A673 (cell line): Measurements from ENCODE around the gene CDYL. TPM values are rescaled to one million over a fixed set of nuclear protein-coding genes. Genes with fewer than 3 reads are reported as not detected.

ENCODE experiments used
- BruUV-seq: library from RNA; stranded (reverse); fragments of 400-500 nt; replicated peaks from 2 replicates; lab custom pipeline; 2021; lab: Mats Ljungman, UMichigan
- CTCF ChIA-PET: fragments of 300-600 bp; sonication (Branson Sonifier 250); formaldehyde crosslinking; loops from one replicate; lab custom pipeline; 2022; ENCODE audit warnings: antibody characterized with exemption; lab: Charles Lee
- POLR2A ChIA-PET: fragments of 300-600 bp; sonication (Branson Sonifier 250); formaldehyde crosslinking; loops from one replicate; lab custom pipeline; 2022; ENCODE audit warnings: antibody characterized with exemption; ENCODE audit not compliant: low non-redundant PET; lab: Charles Lee
- DNase-seq: peaks from one replicate; pipeline ENCODE4 v3.0.0-alpha.2; 2015; ENCODE audit warnings: low spot score
- H3K27ac ChIP-seq: fragments of 200-600 bp; sonication (generic); 2 replicates; pipeline ENCODE4 v1.5.1; 2016; ENCODE audit warnings: mixed run types, low read depth, mild to moderate bottlenecking, mixed read lengths, antibody characterized with exemption, low read length; ENCODE audit not compliant: poor library complexity, severe bottlenecking
- H3K27me3 ChIP-seq: fragments of 200-600 bp; sonication (generic); replicated peaks from 2 replicates; pipeline ENCODE4 v1.6.1; 2017; ENCODE audit warnings: mixed run types, low read depth, mild to moderate bottlenecking, mixed read lengths, antibody characterized with exemption, low read length; ENCODE audit not compliant: insufficient read depth, poor library complexity
- H3K36me3 ChIP-seq: fragments of 200-600 bp; sonication (generic); 2 replicates; pipeline ENCODE4 v1.6.1; 2016; ENCODE audit warnings: mixed run types, mild to moderate bottlenecking, mixed read lengths, antibody characterized with exemption, low read length; ENCODE audit not compliant: insufficient read depth, poor library complexity, severe bottlenecking
- H3K4me1 ChIP-seq: fragments of 200-600 bp; sonication (generic); 2 replicates; pipeline ENCODE4 v1.6.1; 2017; ENCODE audit warnings: mixed run types, mild to moderate bottlenecking, mixed read lengths, antibody characterized with exemption, low read length; ENCODE audit not compliant: insufficient read depth, poor library complexity, severe bottlenecking
- H3K4me3 ChIP-seq: fragments of 200-600 bp; sonication (generic); 2 replicates; pipeline ENCODE4 v1.5.1; 2016; ENCODE audit warnings: low read depth, mixed run types, mild to moderate bottlenecking, mixed read lengths, low read length; ENCODE audit not compliant: poor library complexity, severe bottlenecking
- H3K9me3 ChIP-seq: fragments of 200-600 bp; sonication (generic); 2 replicates; pipeline ENCODE4 v1.6.1; 2016; ENCODE audit warnings: mixed run types, low read depth, mild to moderate bottlenecking, mixed read lengths, antibody characterized with exemption, low read length; ENCODE audit not compliant: poor library complexity, severe bottlenecking
- EZH2 ChIP-seq: fragments of 200-600 bp; sonication (generic); IDR thresholded peaks from 2 replicates; pipeline ENCODE4 v1.6.1; 2017; ENCODE audit warnings: borderline replicate concordance, low read depth, mild to moderate bottlenecking, mixed read lengths, antibody characterized with exemption, low read length; ENCODE audit not compliant: poor library complexity, severe bottlenecking
- intact Hi-C: fragments of 100-400 bp; cut with micrococcal nuclease; formaldehyde crosslinking; loops from one replicate; pipeline ENCODE4 v1.10.0; 2022; ENCODE audit not compliant: unreplicated experiment
- total RNA-seq: library from RNA; stranded (reverse); gene quantifications from 2 replicates; pipeline ENCODE4 v1.2.3, GENCODE V29; 2021
- TF ChIP-seq, protein P1 (sequence below): fragments of 300-800, 200-600 bp; sonication (generic); conservative IDR thresholded peaks from 2 replicates; pipeline ENCODE4 v1.5.1; 2017; ENCODE audit warnings: low read depth, mild to moderate bottlenecking, antibody characterized with exemption, low read length, moderate library complexity, mixed read lengths

The CDYL gene
- total RNA-seq, 1 experiment from 2014 or later = 57.6 TPM

GRCh38 chr6:4971851-4972250 is 195.6 kb downstream of the CDYL start:
- POLR2A ChIA-PET = no interaction called here
- no TSS peak for BruUV-seq
- H3K4me1 ChIP-seq = peaks cover 12% of the 10 kb centered on the region
- peaks cover 3% of the 10 kb centered on the region for H3K9me3 ChIP-seq
- no peak overlapping the region for H3K27ac ChIP-seq
- intact Hi-C loops = no loop called here
- no peaks in the 10 kb centered on the region for H3K27me3 ChIP-seq
- no peak overlapping the region for H3K4me3 ChIP-seq
- H3K36me3 ChIP-seq = no peaks in the 10 kb centered on the region
- TF ChIP-seq EZH2 = no peak
- TF ChIP-seq, protein P1, sequence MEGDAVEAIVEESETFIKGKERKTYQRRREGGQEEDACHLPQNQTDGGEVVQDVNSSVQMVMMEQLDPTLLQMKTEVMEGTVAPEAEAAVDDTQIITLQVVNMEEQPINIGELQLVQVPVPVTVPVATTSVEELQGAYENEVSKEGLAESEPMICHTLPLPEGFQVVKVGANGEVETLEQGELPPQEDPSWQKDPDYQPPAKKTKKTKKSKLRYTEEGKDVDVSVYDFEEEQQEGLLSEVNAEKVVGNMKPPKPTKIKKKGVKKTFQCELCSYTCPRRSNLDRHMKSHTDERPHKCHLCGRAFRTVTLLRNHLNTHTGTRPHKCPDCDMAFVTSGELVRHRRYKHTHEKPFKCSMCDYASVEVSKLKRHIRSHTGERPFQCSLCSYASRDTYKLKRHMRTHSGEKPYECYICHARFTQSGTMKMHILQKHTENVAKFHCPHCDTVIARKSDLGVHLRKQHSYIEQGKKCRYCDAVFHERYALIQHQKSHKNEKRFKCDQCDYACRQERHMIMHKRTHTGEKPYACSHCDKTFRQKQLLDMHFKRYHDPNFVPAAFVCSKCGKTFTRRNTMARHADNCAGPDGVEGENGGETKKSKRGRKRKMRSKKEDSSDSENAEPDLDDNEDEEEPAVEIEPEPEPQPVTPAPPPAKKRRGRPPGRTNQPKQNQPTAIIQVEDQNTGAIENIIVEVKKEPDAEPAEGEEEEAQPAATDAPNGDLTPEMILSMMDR = no peak
- no peak for DNase-seq
- CTCF ChIA-PET = no interaction called here

DNA sequence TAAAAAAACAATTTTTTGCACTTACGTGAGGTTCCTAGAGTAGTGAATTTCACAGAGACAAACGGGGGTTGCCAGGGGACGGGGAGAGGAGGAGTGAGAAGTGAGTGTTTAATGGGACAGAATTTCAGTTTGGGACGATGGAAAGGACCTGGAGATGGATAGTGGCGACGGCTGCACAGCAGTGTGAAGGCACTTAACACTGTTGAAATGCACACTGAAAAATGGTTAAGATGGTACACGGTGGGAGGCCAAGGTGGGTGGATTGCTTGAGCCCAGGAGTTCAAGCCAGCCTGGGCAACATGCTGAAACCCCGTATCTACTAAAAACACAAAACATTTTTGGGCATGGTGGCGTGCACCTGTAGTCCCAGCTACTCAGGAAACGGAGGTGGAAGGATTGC is 196.2 kb downstream of the CDYL start:
- TF ChIP-seq EZH2 = no peak
- TF ChIP-seq, protein P1 = no peak
- Histone ChIP-seq H3K27me3 (no peaks in the 10 kb centered on the region), H3K36me3 (no peaks in the 10 kb centered on the region), H3K4me1 (peaks cover 12% of the 10 kb centered on the region), H3K9me3 (peaks cover 6% of the 10 kb centered on the region), H3K4me3 (no peak overlapping the region), H3K27ac (no peak overlapping the region)
- POLR2A ChIA-PET = no interaction called here
- intact Hi-C loops = no loop called here
- DNase-seq = no peak
- CTCF ChIA-PET = no interaction called here
- no TSS peak for BruUV-seq

DNA sequence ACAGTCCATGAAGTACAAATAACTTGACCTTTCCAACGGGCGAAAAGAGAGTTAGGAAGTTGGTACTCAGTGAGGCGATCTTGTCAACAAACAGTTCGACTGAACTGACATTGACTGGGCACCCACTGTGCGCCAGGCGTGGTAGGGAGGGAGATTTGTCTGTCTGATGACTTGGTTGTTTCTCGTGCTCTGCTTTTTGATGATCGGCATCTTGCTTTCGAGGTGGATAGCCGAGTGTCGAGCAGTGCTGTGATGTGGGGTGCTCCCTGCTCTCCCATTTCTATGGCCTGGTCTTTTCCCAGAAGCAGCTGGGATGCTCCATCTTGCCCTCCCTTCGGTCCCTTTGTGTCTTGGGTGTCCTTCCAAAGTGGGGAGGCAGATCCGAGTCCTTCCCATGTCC is 197.2 kb downstream of the CDYL start:
- CTCF ChIA-PET = no interaction called here
- no peaks in the 10 kb centered on the region for H3K36me3 ChIP-seq
- H3K4me1 ChIP-seq = peaks cover 12% of the 10 kb centered on the region
- POLR2A ChIA-PET = no interaction called here
- intact Hi-C loops = no loop called here
- no peak for TF ChIP-seq EZH2
- TF ChIP-seq, protein P1 = no peak
- peaks cover 6% of the 10 kb centered on the region for H3K9me3 ChIP-seq
- H3K27ac ChIP-seq = no peak overlapping the region
- H3K4me3 ChIP-seq = no peak overlapping the region
- no peaks in the 10 kb centered on the region for H3K27me3 ChIP-seq
- no peak for DNase-seq
- BruUV-seq = no TSS peak
